ENCODE data around the gene PACS2.

The PACS2 gene

GRCh38 chr14:105385322-105385637 lies 70.7 kb downstream of the PACS2 start:
- H3K4me3 ChIP-seq (replicated peaks in 1 of 2; ENCODE audit: low read depth in 2 of 2, low read length in 2 of 2), result no peak overlapping the region
- TF ChIP-seq, protein P1, sequence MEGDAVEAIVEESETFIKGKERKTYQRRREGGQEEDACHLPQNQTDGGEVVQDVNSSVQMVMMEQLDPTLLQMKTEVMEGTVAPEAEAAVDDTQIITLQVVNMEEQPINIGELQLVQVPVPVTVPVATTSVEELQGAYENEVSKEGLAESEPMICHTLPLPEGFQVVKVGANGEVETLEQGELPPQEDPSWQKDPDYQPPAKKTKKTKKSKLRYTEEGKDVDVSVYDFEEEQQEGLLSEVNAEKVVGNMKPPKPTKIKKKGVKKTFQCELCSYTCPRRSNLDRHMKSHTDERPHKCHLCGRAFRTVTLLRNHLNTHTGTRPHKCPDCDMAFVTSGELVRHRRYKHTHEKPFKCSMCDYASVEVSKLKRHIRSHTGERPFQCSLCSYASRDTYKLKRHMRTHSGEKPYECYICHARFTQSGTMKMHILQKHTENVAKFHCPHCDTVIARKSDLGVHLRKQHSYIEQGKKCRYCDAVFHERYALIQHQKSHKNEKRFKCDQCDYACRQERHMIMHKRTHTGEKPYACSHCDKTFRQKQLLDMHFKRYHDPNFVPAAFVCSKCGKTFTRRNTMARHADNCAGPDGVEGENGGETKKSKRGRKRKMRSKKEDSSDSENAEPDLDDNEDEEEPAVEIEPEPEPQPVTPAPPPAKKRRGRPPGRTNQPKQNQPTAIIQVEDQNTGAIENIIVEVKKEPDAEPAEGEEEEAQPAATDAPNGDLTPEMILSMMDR (IDR thresholded peaks at IDR 0.05; ENCODE audit: low read depth, low read length), result no peak
- DNase-seq (ENCODE audit: low read depth in 2 of 2), result no peak

- no peak for DNase-seq (ENCODE audit: low read depth in 2 of 2)
- no peak overlapping the region for H3K4me3 ChIP-seq (replicated peaks in 1 of 2; ENCODE audit: low read depth in 2 of 2, low read length in 2 of 2)
- TF ChIP-seq, protein P1 (IDR thresholded peaks at IDR 0.05; ENCODE audit: low read depth, low read length), result no peak
These were observed 71.3 kb downstream of the PACS2 start for GRCh38 chr14:105385698-105386365.

- TF ChIP-seq, protein P1 (IDR thresholded peaks at IDR 0.05; ENCODE audit: low read depth, low read length), result no peak
- H3K4me3 ChIP-seq (replicated peaks in 1 of 2; ENCODE audit: low read depth in 2 of 2, low read length in 2 of 2), result no peak overlapping the region
- DNase-seq (ENCODE audit: low read depth in 2 of 2), result no peak
These were observed 72.3 kb downstream of the PACS2 start for GRCh38 chr14:105386581-105387529.

DNA sequence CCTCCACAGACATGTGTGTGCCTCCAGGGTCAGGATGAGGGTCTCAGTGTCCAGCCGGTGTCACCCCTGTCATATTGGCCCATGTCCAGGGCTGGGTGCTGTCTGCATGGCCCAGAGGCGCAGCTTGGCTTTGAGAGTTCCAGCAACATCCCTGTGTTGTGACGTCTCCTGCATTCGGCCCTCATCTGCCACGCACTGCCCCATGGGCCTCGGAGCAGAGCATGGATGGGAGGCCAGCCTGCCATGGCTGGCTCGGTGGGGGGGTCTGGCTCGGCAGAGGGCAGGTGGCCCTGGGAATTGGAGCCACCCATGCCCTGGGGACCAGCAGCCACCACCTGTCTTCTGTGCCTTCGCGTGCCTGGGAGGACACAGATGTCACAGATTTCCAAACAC lies 73.0 kb downstream of the PACS2 start:
- DNase-seq (ENCODE audit: low read depth in 2 of 2), result no peak
- TF ChIP-seq, protein P1 (IDR thresholded peaks at IDR 0.05; ENCODE audit: low read depth, low read length), result no peak
- no peak overlapping the region for H3K4me3 ChIP-seq (replicated peaks in 1 of 2; ENCODE audit: low read depth in 2 of 2, low read length in 2 of 2)

- no peak overlapping the region for H3K4me3 ChIP-seq (replicated peaks in 1 of 2; ENCODE audit: low read depth in 2 of 2, low read length in 2 of 2)
- no peak for DNase-seq (ENCODE audit: low read depth in 2 of 2)
- TF ChIP-seq, protein P1 (IDR thresholded peaks at IDR 0.05; ENCODE audit: low read depth, low read length), result no peak
These were observed 73.8 kb downstream of the PACS2 start for GRCh38 chr14:105388110-105388951.

DNA sequence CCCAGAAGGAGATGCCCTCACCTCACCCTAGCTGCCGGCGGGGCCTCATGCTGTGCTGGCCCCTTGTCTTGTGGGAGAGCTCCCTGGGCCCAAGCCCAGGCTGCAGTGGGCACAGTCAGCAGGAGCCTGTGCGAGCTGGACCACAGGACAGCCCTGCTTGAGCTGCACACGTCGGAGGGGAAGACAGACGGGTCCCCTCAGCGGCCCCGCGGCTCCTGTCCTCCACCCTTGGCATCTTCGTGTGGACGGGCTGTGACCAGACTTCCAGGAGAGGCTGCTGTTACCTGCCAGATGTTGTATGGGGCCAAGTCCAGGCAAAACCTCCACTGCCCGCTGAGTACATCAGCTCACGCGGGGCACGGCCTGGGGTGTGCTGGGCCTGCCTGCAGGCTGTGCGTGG lies 74.4 kb downstream of the PACS2 start:
- H3K4me3 ChIP-seq (replicated peaks in 1 of 2; ENCODE audit: low read depth in 2 of 2, low read length in 2 of 2), result no peak overlapping the region
- no peak for DNase-seq (ENCODE audit: low read depth in 2 of 2)
- TF ChIP-seq, protein P1 (IDR thresholded peaks at IDR 0.05; ENCODE audit: low read depth, low read length), result no peak
